OCI-LY7 (cell line): Measurements from ENCODE around the gene SMCR8. TPM values are rescaled to one million over a fixed set of nuclear protein-coding genes. Genes with fewer than 3 reads are reported as not detected.

Source experiments
- BruUV-seq: library from RNA; stranded (reverse); fragments of 400-500 nt; replicated peaks from 2 replicates; lab custom pipeline; 2021; lab: Mats Ljungman, UMichigan
- CTCF ChIA-PET: fragments of 300-600 bp; sonication (Branson Sonifier 250); formaldehyde crosslinking; loops from one replicate; lab custom pipeline; 2022; ENCODE audit warnings: antibody characterized with exemption; ENCODE audit not compliant: unreplicated experiment; lab: Charles Lee
- POLR2A ChIA-PET: fragments of 300-600 bp; sonication (Branson Sonifier 250); formaldehyde crosslinking; loops from one replicate; lab custom pipeline; 2022; ENCODE audit warnings: antibody characterized with exemption; lab: Charles Lee
- DNase-seq: peaks from one replicate; pipeline ENCODE4 v3.0.0-alpha.2; 2015; ENCODE audit warnings: low spot score
- H2AFZ ChIP-seq: fragments of 200-600 bp; sonication (generic), shearing (Covaris generic); 2 replicates; pipeline ENCODE4 v1.6.1; 2014; ENCODE audit warnings: mild to moderate bottlenecking, antibody characterized with exemption, low read length, moderate library complexity
- H3K27ac ChIP-seq: fragments of 200-600 bp; sonication (generic); 2 replicates; pipeline ENCODE4 v1.5.1; 2014; ENCODE audit warnings: mixed run types, low read depth, mild to moderate bottlenecking, moderate library complexity, low read length, inconsistent platforms; ENCODE audit not compliant: poor library complexity, severe bottlenecking
- H3K36me3 ChIP-seq: fragments of 200-600 bp; sonication (generic); 2 replicates; pipeline ENCODE4 v1.6.1; 2014; ENCODE audit warnings: mild to moderate bottlenecking, antibody characterized with exemption, low read length, moderate library complexity, mixed read lengths; ENCODE audit not compliant: insufficient read depth
- H3K4me1 ChIP-seq: fragments of 200-600 bp; sonication (generic); 2 replicates; pipeline ENCODE4 v1.5.1; 2014; ENCODE audit warnings: mild to moderate bottlenecking, low read length; ENCODE audit not compliant: insufficient read depth, poor library complexity, severe bottlenecking
- H3K4me2 ChIP-seq: fragments of 200-600 bp; sonication (generic); 2 replicates; pipeline ENCODE4 v1.6.1; 2014; ENCODE audit warnings: mild to moderate bottlenecking, low read length
- H3K4me3 ChIP-seq: fragments of 200-600 bp; sonication (generic); 2 replicates; pipeline ENCODE4 v1.5.1; 2014; ENCODE audit warnings: mild to moderate bottlenecking, low read depth, low read length; ENCODE audit not compliant: poor library complexity, severe bottlenecking
- H3K79me2 ChIP-seq: fragments of 200-600 bp; sonication (generic); 2 replicates; pipeline ENCODE4 v1.6.1; 2016; ENCODE audit warnings: low read depth, mild to moderate bottlenecking, low read length, moderate library complexity, mixed read lengths; ENCODE audit not compliant: insufficient read depth
- H3K9me2 ChIP-seq: fragments of 200-600 bp; sonication (generic); 2 replicates; pipeline ENCODE4 v1.6.1; 2016; ENCODE audit warnings: mild to moderate bottlenecking, low read length, mixed read lengths; ENCODE audit not compliant: insufficient read depth
- H3K9me3 ChIP-seq: fragments of 200-600 bp; sonication (generic); 2 replicates; pipeline ENCODE4 v1.6.1; 2014; ENCODE audit warnings: mild to moderate bottlenecking, mixed run types, low read length, mixed read lengths
- H4K20me1 ChIP-seq: fragments of 200-600 bp; sonication (generic); 2 replicates; pipeline ENCODE4 v1.6.1; 2014; ENCODE audit warnings: mild to moderate bottlenecking, antibody characterized with exemption, low read length, moderate library complexity, mixed read lengths; ENCODE audit not compliant: insufficient read depth
- CTCF ChIP-seq: fragments of 200-600 bp; sonication (generic); conservative IDR thresholded peaks from 2 replicates; pipeline ENCODE4 v1.5.1; 2014; ENCODE audit warnings: mild to moderate bottlenecking, antibody characterized with exemption, low read length, moderate library complexity, mixed read lengths
- EZH2phosphoT487 ChIP-seq: fragments of 200-600 bp; sonication (generic); IDR thresholded peaks from 2 replicates; pipeline ENCODE4 v1.6.1; 2018; ENCODE audit warnings: low read depth, borderline replicate concordance, mild to moderate bottlenecking, mixed run types, antibody characterized with exemption, low read length, moderate library complexity, mixed read lengths
- intact Hi-C: fragments of 100-400 bp; cut with micrococcal nuclease; formaldehyde crosslinking; loops from one replicate; pipeline ENCODE4 v1.10.0; 2022; ENCODE audit not compliant: unreplicated experiment
- total RNA-seq, 2 experiments: library from RNA; depleted of rRNA in 1 of 2; stranded (reverse); fragments of >200 nt in 1 of 2; shearing (Covaris generic) in 1 of 2; gene quantifications; 2 replicates each; pipeline ENCODE4 v1.2.3, GENCODE V29; 2014 to 2022

Gene SMCR8
- total RNA-seq, 2 experiments from 2014 or later, result 11.8 to 16.1 TPM

- Histone ChIP-seq H3K79me2 (no peaks in the 10 kb centered on the region), H2AFZ (no peak overlapping the region), H4K20me1 (no peaks in the 10 kb centered on the region), H3K4me2 (no peak overlapping the region), H3K9me2 (no peaks in the 10 kb centered on the region), H3K9me3 (no peaks in the 10 kb centered on the region), H3K36me3 (peaks cover 86% of the 10 kb centered on the region), H3K4me1 (no peaks in the 10 kb centered on the region), H3K4me3 (no peak overlapping the region), H3K27ac (no peak overlapping the region)
- ChIA-PET CTCF (no interaction called here), POLR2A (interaction anchor here (0.6 to 0.7 kb wide), 2 partner anchors 12 to 14 kb away, joined by 3 read pairs; no protein-coding TSS in a partner anchor)
- DNase-seq, result no peak
- no peak for TF ChIP-seq EZH2phosphoT487
- TF ChIP-seq CTCF, result no peak
- intact Hi-C loops, result no loop called here
- BruUV-seq, result no TSS peak
Measured at GRCh38 chr17:18277076-18277475, 38.0 kb upstream of the SMCR8 start.

- ChIA-PET CTCF (no interaction called here), POLR2A (no interaction called here)
- no peak overlapping the region for H3K27ac ChIP-seq
- DNase-seq, result no peak
- no peak overlapping the region for H3K4me3 ChIP-seq
- BruUV-seq, result no TSS peak
- H3K79me2 ChIP-seq, result no peaks in the 10 kb centered on the region
- no peaks in the 10 kb centered on the region for H4K20me1 ChIP-seq
- no peak for TF ChIP-seq CTCF
- no peak for TF ChIP-seq EZH2phosphoT487
- intact Hi-C loops, result no loop called here
- peaks cover 87% of the 10 kb centered on the region for H3K36me3 ChIP-seq
- no peak overlapping the region for H2AFZ ChIP-seq
- no peaks in the 10 kb centered on the region for H3K9me3 ChIP-seq
- no peak overlapping the region for H3K4me2 ChIP-seq
- no peaks in the 10 kb centered on the region for H3K4me1 ChIP-seq
- no peaks in the 10 kb centered on the region for H3K9me2 ChIP-seq
Measured at GRCh38 chr17:18278867-18279266, 36.2 kb upstream of the SMCR8 start.

- POLR2A ChIA-PET, result no interaction called here
Measured at GRCh38 chr17:18280249-18280648, 34.8 kb upstream of the SMCR8 start.

More at GRCh38 chr17:18280249-18280648, 34.8 kb upstream of the SMCR8 start:
- intact Hi-C loops, result no loop called here
- Histone ChIP-seq H2AFZ (no peak overlapping the region), H3K4me3 (no peak overlapping the region), H3K36me3 (peaks cover 90% of the 10 kb centered on the region), H3K4me2 (no peak overlapping the region), H4K20me1 (no peaks in the 10 kb centered on the region), H3K79me2 (no peaks in the 10 kb centered on the region), H3K9me3 (no peaks in the 10 kb centered on the region), H3K27ac (no peak overlapping the region), H3K4me1 (no peaks in the 10 kb centered on the region), H3K9me2 (no peaks in the 10 kb centered on the region)
- DNase-seq, result no peak
- CTCF ChIA-PET, result no interaction called here
- TF ChIP-seq EZH2phosphoT487, result no peak
- TF ChIP-seq CTCF, result no peak
- BruUV-seq, result no TSS peak
